Measurements from ENCODE around the gene FRMD4A.

DNA sequence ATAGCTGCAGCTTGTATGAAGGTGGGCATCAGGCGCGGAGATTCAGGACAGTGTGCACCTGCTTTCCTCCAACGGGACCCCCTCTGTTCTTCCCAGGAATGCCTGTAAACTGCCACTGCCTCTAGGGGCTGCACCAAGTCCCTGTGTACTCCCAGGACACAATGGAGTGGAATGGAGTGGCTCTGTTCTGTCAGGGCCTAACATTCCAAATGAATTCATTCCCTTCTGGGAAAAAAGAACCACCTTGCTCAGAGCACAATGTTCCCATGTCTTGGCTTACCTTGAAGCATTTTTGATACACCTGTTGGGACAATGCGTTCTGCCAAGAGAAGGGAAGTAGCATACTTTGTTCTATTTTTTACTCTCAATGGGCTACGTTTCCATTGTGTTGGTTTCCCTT lies 339.4 kb downstream of the FRMD4A start:
- TF ChIP-seq, protein P1, sequence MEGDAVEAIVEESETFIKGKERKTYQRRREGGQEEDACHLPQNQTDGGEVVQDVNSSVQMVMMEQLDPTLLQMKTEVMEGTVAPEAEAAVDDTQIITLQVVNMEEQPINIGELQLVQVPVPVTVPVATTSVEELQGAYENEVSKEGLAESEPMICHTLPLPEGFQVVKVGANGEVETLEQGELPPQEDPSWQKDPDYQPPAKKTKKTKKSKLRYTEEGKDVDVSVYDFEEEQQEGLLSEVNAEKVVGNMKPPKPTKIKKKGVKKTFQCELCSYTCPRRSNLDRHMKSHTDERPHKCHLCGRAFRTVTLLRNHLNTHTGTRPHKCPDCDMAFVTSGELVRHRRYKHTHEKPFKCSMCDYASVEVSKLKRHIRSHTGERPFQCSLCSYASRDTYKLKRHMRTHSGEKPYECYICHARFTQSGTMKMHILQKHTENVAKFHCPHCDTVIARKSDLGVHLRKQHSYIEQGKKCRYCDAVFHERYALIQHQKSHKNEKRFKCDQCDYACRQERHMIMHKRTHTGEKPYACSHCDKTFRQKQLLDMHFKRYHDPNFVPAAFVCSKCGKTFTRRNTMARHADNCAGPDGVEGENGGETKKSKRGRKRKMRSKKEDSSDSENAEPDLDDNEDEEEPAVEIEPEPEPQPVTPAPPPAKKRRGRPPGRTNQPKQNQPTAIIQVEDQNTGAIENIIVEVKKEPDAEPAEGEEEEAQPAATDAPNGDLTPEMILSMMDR (IDR thresholded peaks at IDR 0.05; ENCODE audit: low read depth, low read length, poor library complexity, severe bottlenecking) = no peak
- no peak for TF ChIP-seq EZH2phosphoT487 (IDR thresholded peaks at IDR 0.05; ENCODE audit: borderline replicate concordance, low read length)
